IMR-90 (cell line): ENCODE measurements around the gene LARP4B. TPM values are rescaled to one million over a fixed set of nuclear protein-coding genes. Genes with fewer than 3 reads are reported as not detected.

ENCODE experiments used
- ATAC-seq: fragments of 200-7000 bp; cut with Tn5 transposase; 2 replicates; pipeline ENCODE4 v1.9.1; 2020; ENCODE audit warnings: low read depth, mild to moderate bottlenecking, moderate library complexity
- BruUV-seq: library from RNA; stranded (reverse); fragments of 400-500 nt; replicated peaks from 2 replicates; lab custom pipeline; 2021; lab: Mats Ljungman, UMichigan
- CTCF ChIA-PET: fragments of 300-600 bp; formaldehyde crosslinking; extraction: SDS; loops from one replicate; lab custom pipeline; 2021; ENCODE audit warnings: antibody characterized with exemption; lab: Yijun Ruan, JAX
- POLR2A ChIA-PET: fragments of 300-600 bp; sonication (Branson Sonifier 250); formaldehyde crosslinking; loops from one replicate; lab custom pipeline; 2022; ENCODE audit warnings: antibody characterized with exemption; ENCODE audit not compliant: unreplicated experiment; lab: Charles Lee
- DNase-seq: peaks from one replicate; pipeline ENCODE4 v3.0.0; 2013
- H2AFZ ChIP-seq: replicated peaks from 2 replicates; pipeline ENCODE3; 2013; ENCODE audit warnings: low read length, mild to moderate bottlenecking; ENCODE audit not compliant: poor library complexity
- H2AK5ac ChIP-seq: 2 replicates; pipeline ENCODE4 v1.6.1; 2013; ENCODE audit warnings: low read depth, low read length, inconsistent platforms
- H2AK9ac ChIP-seq: replicated peaks from 2 replicates; pipeline ENCODE3; 2013; ENCODE audit warnings: mild to moderate bottlenecking, low read depth, low read length, moderate library complexity; ENCODE audit not compliant: poor library complexity
- H2BK120ac ChIP-seq: 2 replicates; pipeline ENCODE4 v1.6.1; 2013; ENCODE audit warnings: low read depth, low read length, inconsistent platforms
- H2BK15ac ChIP-seq: 3 replicates; pipeline ENCODE4 v1.6.1; 2013; ENCODE audit warnings: low read depth, low read length, inconsistent platforms
- H2BK20ac ChIP-seq: 2 replicates; pipeline ENCODE4 v1.6.1; 2013; ENCODE audit warnings: low read depth, mild to moderate bottlenecking, inconsistent platforms, low read length, moderate library complexity
- H2BK5ac ChIP-seq: 2 replicates; pipeline ENCODE4 v1.6.1; 2013; ENCODE audit warnings: mild to moderate bottlenecking, low read depth, low read length, inconsistent platforms; ENCODE audit not compliant: poor library complexity, severe bottlenecking
- H3K14ac ChIP-seq: replicated peaks from 2 replicates; pipeline ENCODE4 v1.6.1; 2013; ENCODE audit warnings: low read depth, low read length, inconsistent platforms
- H3K18ac ChIP-seq: 2 replicates; pipeline ENCODE4 v1.6.1; 2013; ENCODE audit warnings: low read depth, low read length, control low read depth
- H3K23ac ChIP-seq: 2 replicates; pipeline ENCODE4 v1.6.1; 2013; ENCODE audit warnings: low read depth, low read length, inconsistent platforms
- H3K27ac ChIP-seq: 2 replicates; pipeline ENCODE4 v1.5.1; 2013; ENCODE audit warnings: mild to moderate bottlenecking, control low read depth, low read length; ENCODE audit not compliant: insufficient read depth
- H3K27me3 ChIP-seq: 2 replicates; pipeline ENCODE4 v1.6.1; 2013; ENCODE audit warnings: low read length; ENCODE audit not compliant: control insufficient read depth, insufficient read depth
- H3K36me3 ChIP-seq: 2 replicates; pipeline ENCODE4 v1.6.1; 2013; ENCODE audit warnings: low read length, mixed read lengths; ENCODE audit not compliant: control insufficient read depth, insufficient read depth
- H3K4ac ChIP-seq: 2 replicates; pipeline ENCODE4 v1.6.1; 2013; ENCODE audit warnings: low read depth, low read length, inconsistent platforms
- H3K4me1 ChIP-seq: 2 replicates; pipeline ENCODE4 v1.6.1; 2013; ENCODE audit warnings: low read length, mixed read lengths; ENCODE audit not compliant: control insufficient read depth, insufficient read depth
- H3K4me2 ChIP-seq: 2 replicates; pipeline ENCODE4 v1.6.1; 2013; ENCODE audit warnings: low read depth, mild to moderate bottlenecking, control low read depth, low read length, moderate library complexity
- H3K4me3 ChIP-seq: 2 replicates; pipeline ENCODE4 v1.5.1; 2013; ENCODE audit warnings: low read depth, mild to moderate bottlenecking, control low read depth, low read length, moderate library complexity; ENCODE audit not compliant: insufficient read depth
- H3K56ac ChIP-seq: 2 replicates; pipeline ENCODE4 v1.6.1; 2013; ENCODE audit warnings: low read length, inconsistent platforms; ENCODE audit not compliant: insufficient read depth; ENCODE audit errors: extremely low read depth
- H3K79me1 ChIP-seq, 2 experiments: 2 replicates each; pipeline ENCODE4 v1.6.1; 2013; ENCODE audit warnings: low read length in 2 of 2, inconsistent platforms in 1 of 2, low read depth in 1 of 2
- H3K9ac ChIP-seq: 2 replicates; pipeline ENCODE4 v1.6.1; 2013; ENCODE audit warnings: low read depth, low read length, control low read depth
- H3K9me1 ChIP-seq: 2 replicates; pipeline ENCODE4 v1.6.1; 2013; ENCODE audit warnings: low read length, inconsistent platforms; ENCODE audit not compliant: insufficient read depth
- H3K9me3 ChIP-seq: 2 replicates; pipeline ENCODE4 v1.6.1; 2013; ENCODE audit warnings: low read length; ENCODE audit not compliant: control insufficient read depth, insufficient read depth
- H4K20me1 ChIP-seq: 2 replicates; pipeline ENCODE4 v1.6.1; 2013; ENCODE audit warnings: low read length, inconsistent platforms; ENCODE audit not compliant: insufficient read depth
- H4K5ac ChIP-seq: 2 replicates; pipeline ENCODE4 v1.6.1; 2013; ENCODE audit warnings: mild to moderate bottlenecking, low read depth, low read length, control low read depth
- H4K8ac ChIP-seq, 2 experiments: 2 replicates each; pipeline ENCODE4 v1.6.1; 2013; ENCODE audit warnings: low read depth in 2 of 2, low read length in 2 of 2, control low read depth in 1 of 2, inconsistent platforms in 1 of 2
- H4K91ac ChIP-seq: 2 replicates; pipeline ENCODE4 v1.6.1; 2013; ENCODE audit warnings: low read depth, low read length, inconsistent platforms; ENCODE audit not compliant: insufficient read depth
- CHD1 ChIP-seq: IDR thresholded peaks from 2 replicates; pipeline ENCODE4 v1.6.1; 2012; ENCODE audit warnings: low read depth, low read length, improper control_type of control experiment
- MAFK ChIP-seq: IDR thresholded peaks from 2 replicates; pipeline ENCODE4 v1.6.1; 2012; ENCODE audit warnings: low read depth, low read length, improper control_type of control experiment
- WGBS, 2 experiments: methylation state at CpG; one replicate each; pipeline versions ENCODE4 v1.1.5 to v1.1.7; 2013; ENCODE audit warnings: missing lambda C conversion rate in 2 of 2; ENCODE audit not compliant: insufficient read length in 1 of 2; ENCODE audit errors: extremely low coverage in 2 of 2; 5-methylcytosine and 5-hydroxymethylcytosine counted together
- dilution Hi-C: fragments of 300-500 bp; cut with HindIII; formaldehyde crosslinking; loops from one replicate; pipeline ENCODE4 v1.14.3; 2018; ENCODE audit warnings: low sequenced_read_pairs; ENCODE audit not compliant: unreplicated experiment
- in situ Hi-C: fragments of 300-500 bp; cut with MboI; formaldehyde crosslinking; loops from 3 replicates; pipeline ENCODE4 v1.14.3; 2019; ENCODE audit warnings: low sequenced_read_pairs, inconsistent platforms, mixed read lengths
- intact Hi-C: fragments of 100-400 bp; cut with micrococcal nuclease; formaldehyde crosslinking; loops from 2 replicates; pipeline ENCODE4 v1.10.0; 2022
- polyA plus RNA-seq, 3 experiments: library from polyadenylated mRNA; depleted of rRNA; stranded (reverse); fragments of >200 nt; gene quantifications; 2 replicates each; pipeline ENCODE4 v1.2.3, GENCODE V29; 2012; ENCODE audit warnings: low replicate concordance in 1 of 3
- total RNA-seq: library from RNA; depleted of rRNA; stranded (reverse); fragments of >200 nt; gene quantifications from 2 replicates; pipeline ENCODE4 v1.2.3, GENCODE V29; 2012

LARP4B gene
- total and polyA plus RNA-seq, 2 of the 4 experiments (the other 2 are of a cell fraction), result 24.3 to 25.5 TPM

DNA sequence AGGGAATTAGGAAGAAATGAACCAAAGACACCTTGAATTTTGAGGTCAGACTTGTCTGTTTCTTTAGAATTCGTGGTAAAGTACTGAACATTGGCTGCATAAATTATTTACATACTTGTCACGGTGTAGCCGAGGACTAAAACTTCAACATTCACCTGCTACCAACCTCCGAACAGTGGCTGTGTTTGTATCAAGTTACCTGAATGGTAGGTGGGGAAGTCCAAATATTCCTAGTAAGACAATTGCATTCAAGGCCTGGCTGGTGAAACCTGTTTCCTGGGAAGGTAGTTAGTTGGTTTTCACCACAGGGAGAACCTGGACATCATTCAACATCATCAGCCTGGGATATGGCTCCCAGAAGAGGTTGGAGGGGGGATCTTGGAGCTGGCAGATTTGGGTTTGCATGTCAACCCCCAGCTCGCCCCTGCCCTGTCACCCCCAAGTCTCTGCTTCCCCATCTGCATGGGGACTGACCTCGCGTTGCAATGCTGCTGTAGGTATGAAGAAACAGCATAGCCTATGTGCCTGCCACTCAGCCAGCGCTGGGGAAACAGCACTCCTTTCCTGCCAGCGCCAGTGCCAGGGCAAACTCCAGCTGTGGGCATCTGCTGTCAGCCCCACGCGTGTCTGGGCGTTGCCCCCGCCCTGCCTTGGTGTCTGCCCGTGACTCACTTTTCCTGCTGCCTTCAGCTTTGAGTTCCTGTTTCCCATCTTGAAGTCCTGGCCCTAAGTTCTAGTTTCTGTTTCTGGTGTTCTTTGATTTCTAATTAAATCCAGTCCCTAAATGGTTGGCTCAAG lies 12.7 kb upstream of the LARP4B start (continued):
- no peak for TF ChIP-seq MAFK

DNA sequence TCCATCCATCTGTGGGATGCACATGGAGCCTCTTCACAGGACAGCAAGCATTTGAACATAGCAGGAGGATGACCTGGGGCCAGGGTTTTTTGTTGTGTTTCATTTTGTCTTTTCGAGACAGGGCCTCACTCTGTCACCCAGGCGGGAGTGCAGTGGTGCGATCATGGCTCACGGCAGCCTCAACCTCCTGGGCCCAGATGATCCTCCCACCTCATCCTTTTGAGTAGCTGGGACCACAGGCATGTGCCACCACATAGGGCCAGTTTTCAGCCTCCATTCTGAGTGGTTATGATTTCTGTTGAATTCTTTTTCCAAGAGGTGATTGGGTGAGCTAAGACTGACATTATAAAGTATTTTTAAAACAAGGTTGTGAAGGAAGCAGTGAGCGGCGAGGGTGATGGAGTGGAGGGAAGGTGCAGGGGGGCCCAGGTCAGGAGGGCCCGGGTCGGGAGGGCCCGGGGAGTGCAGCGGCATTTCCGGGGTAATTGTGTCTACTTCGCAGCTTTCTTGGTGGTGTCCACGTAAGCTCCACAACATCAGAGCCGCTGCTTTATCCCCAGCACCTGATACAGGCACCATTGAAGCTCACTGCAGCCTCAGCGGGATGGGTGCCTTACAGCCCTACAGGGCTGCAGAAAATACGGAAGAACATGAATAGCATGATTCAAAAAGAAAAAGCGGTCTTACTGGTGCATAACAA lies 12.0 kb upstream of the LARP4B start:
- peaks cover 6% of the 10 kb centered on the region; the same call in 1 of the 2 replicates for H3K9me1 ChIP-seq
- peaks cover 3% of the 10 kb centered on the region; the same call in 1 of the 2 replicates for H3K27me3 ChIP-seq
- no peak overlapping the region for H2BK20ac ChIP-seq
- no peak overlapping the region for H2AFZ ChIP-seq
- no peak overlapping the region for H2BK5ac ChIP-seq
- H3K79me1 ChIP-seq, result no peaks in the 10 kb centered on the region
- no peak overlapping the region for H2BK15ac ChIP-seq
- no peak for TF ChIP-seq CHD1
- DNase-seq (no peak), ATAC-seq (no peak)
- no peaks in the 10 kb centered on the region for H3K9me3 ChIP-seq
- in situ Hi-C loops, result no loop called here
- H4K8ac ChIP-seq, result no peak overlapping the region
- H3K56ac ChIP-seq, result no peak overlapping the region
- intact Hi-C loops, result no loop called here
- no peak overlapping the region for H4K91ac ChIP-seq
- no peak overlapping the region for H3K27ac ChIP-seq
- H3K14ac ChIP-seq, result no peak overlapping the region
- POLR2A ChIA-PET, result no interaction called here
- no peak overlapping the region for H3K4me3 ChIP-seq
- no peak overlapping the region for H2AK9ac ChIP-seq
- no peak overlapping the region for H2BK120ac ChIP-seq
- H3K23ac ChIP-seq, result no peak overlapping the region
- 77% methylated on average over 8 of the region's 17 CpGs; no CpG with 5 or more reads in 1 of the 2 experiments for WGBS, 2 experiments
- H2AK5ac ChIP-seq, result no peak overlapping the region
- BruUV-seq, result no TSS peak
- no peak overlapping the region for H3K18ac ChIP-seq
- no peaks in the 10 kb centered on the region for H3K4me1 ChIP-seq
- H3K4ac ChIP-seq, result no peak overlapping the region
- H3K9ac ChIP-seq, result no peak overlapping the region
- H4K20me1 ChIP-seq, result no peaks in the 10 kb centered on the region
- H3K36me3 ChIP-seq, result no peaks in the 10 kb centered on the region
- CTCF ChIA-PET, result no interaction called here
- dilution Hi-C loops, result no loop called here
- no peak overlapping the region for H3K4me2 ChIP-seq
- no peak overlapping the region for H4K5ac ChIP-seq
